Tibial artery (tissue), 4 donors: ENCODE measurements around the gene CFAP97.
A peak's percentile ranks its signal among the peaks of the same experiment; 100 is the strongest.

Source experiments
- DNase-seq, 2 donors: peaks; one replicate each; pipeline ENCODE4 v3.0.0-alpha.2; 2019
- H3K27ac ChIP-seq, 2 donors: fragments of 200-600 bp; sonication (generic) in 1 of 2; 1 replicate in 1 of 2; 2 replicates in 1 of 2; pipeline ENCODE4 v1.5.1; 2018 to 2019; ENCODE audit warnings: mild to moderate bottlenecking in 1 of 2
- H3K27me3 ChIP-seq, 2 donors: fragments of 200-600 bp; sonication (generic) in 1 of 2; one replicate each; pipeline versions ENCODE4 v1.5.1 to v1.6.0; 2016 to 2019
- H3K36me3 ChIP-seq, 3 donors: fragments of 200-600 bp; sonication (generic) in 2 of 3; one replicate each; pipeline ENCODE4 v1.5.1; 2016 to 2019; ENCODE audit warnings: mild to moderate bottlenecking in 2 of 3
- H3K4me1 ChIP-seq, 4 donors: fragments of 200-600 bp; sonication (generic) in 2 of 4; 1 replicate in 3 of 4; 2 replicates in 1 of 4; pipeline ENCODE4 v1.5.1; 2016 to 2019
- H3K4me3 ChIP-seq, 2 donors: fragments of 200-600 bp; sonication (generic) in 1 of 2; 1 replicate in 1 of 2; 2 replicates in 1 of 2; pipeline ENCODE4 v1.5.1; 2018 to 2019; ENCODE audit warnings: mild to moderate bottlenecking in 2 of 2
- H3K9me3 ChIP-seq, 3 donors: fragments of 200-600 bp; sonication (generic) in 1 of 3; one replicate each; pipeline ENCODE4 v1.5.1; 2016 to 2019
- intact Hi-C: fragments of 100-400 bp; cut with DNase I; formaldehyde crosslinking; loops from one replicate; pipeline ENCODE4 v1.15.0; 2023; ENCODE audit warnings: low total_unique reads
- TF ChIP-seq, protein P1 (sequence below), 2 experiments: fragments of 200-600 bp in 1 of 2; fragments of 450-650 bp in 1 of 2; IDR thresholded peaks; one replicate each; pipeline ENCODE4 v1.5.1; 2017 to 2019; ENCODE audit warnings: antibody characterized with exemption in 2 of 2, mild to moderate bottlenecking in 1 of 2, moderate library complexity in 1 of 2

Gene CFAP97

DNA sequence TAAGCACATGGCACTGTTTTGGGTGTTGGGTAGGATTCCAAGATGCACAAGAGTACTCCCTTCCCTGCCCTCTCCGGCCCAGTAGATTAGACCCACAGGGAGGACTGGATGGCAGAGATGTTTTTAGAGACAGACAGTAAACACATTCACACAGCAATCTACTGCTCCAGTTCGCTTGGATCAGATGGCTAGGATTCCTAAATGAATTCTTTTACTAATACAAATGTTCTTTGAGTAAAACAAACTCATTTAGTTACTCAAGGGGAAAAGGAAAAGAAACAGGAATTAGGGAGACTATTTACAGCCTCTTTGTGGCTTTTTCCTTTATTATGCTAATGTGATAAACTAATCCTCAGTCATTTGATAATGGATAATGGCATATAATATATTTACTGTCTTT lies 11.5 kb upstream of the CFAP97 start:
- DNase-seq, result no peak
- Histone ChIP-seq H3K27ac (no peak overlapping the region), H3K27me3 (no peaks in the 10 kb centered on the region), H3K4me1 (peaks cover 0 to 68% (median 13%) of the 10 kb centered on the region in 4 donors), H3K4me3 (no peak overlapping the region), H3K36me3 (no peaks in the 10 kb centered on the region), H3K9me3 (no peaks in the 10 kb centered on the region)
- intact Hi-C loops, result no loop called here
- TF ChIP-seq, protein P1, sequence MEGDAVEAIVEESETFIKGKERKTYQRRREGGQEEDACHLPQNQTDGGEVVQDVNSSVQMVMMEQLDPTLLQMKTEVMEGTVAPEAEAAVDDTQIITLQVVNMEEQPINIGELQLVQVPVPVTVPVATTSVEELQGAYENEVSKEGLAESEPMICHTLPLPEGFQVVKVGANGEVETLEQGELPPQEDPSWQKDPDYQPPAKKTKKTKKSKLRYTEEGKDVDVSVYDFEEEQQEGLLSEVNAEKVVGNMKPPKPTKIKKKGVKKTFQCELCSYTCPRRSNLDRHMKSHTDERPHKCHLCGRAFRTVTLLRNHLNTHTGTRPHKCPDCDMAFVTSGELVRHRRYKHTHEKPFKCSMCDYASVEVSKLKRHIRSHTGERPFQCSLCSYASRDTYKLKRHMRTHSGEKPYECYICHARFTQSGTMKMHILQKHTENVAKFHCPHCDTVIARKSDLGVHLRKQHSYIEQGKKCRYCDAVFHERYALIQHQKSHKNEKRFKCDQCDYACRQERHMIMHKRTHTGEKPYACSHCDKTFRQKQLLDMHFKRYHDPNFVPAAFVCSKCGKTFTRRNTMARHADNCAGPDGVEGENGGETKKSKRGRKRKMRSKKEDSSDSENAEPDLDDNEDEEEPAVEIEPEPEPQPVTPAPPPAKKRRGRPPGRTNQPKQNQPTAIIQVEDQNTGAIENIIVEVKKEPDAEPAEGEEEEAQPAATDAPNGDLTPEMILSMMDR (IDR thresholded peaks at IDR 0.05), result no peak

DNA sequence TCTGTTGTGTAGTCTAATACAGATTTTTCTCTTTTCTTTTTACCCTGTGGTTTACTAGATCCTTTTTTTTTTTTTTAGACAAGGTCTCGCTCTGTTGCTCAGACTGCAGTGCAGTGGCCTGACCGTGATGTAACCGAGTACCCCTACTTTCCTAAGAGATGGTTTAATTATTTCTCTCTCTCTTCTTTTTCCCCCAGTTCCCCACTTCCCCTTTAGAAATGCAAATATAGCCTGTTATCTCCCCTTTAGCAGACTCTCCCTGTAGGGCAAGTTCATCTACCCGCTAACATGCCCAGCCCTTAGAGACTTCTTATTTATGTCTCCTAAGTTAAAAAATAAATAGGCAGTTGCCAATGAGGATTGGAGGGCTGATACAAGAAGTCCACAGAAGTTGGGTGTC lies 10.1 kb upstream of the CFAP97 start:
- H3K4me1 ChIP-seq, result peaks cover 0 to 60% (median 7%) of the 10 kb centered on the region in 4 donors
- no peaks in the 10 kb centered on the region for H3K36me3 ChIP-seq
- DNase-seq, result no peak
- H3K9me3 ChIP-seq, result no peaks in the 10 kb centered on the region
- no peak overlapping the region for H3K27ac ChIP-seq
- TF ChIP-seq, protein P1 (IDR thresholded peaks at IDR 0.05), result no peak
- intact Hi-C loops, result no loop called here
- H3K27me3 ChIP-seq, result no peaks in the 10 kb centered on the region
- H3K4me3 ChIP-seq, result no peak overlapping the region

DNA sequence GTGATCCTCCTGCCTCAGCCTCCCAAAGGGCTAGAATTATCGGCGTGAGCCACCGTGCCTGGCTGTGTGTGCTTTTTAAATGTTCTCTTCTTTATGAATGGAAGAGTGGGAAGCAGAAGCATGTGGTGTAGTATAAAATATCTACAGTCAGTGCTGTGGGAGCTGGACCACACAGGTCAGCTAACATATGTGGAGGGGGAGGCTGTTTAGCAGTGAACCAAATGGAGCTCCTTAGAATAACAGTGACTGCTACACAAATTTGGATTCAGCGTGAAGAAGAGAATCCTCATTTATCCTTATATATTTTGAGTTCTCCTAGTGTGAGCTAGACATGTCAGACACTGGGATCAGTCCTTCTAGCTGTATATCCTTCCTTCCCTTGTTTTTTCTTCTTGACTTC lies 8.8 kb upstream of the CFAP97 start:
- TF ChIP-seq, protein P1 (IDR thresholded peaks at IDR 0.05), result no peak
- intact Hi-C loops, result no loop called here
- Histone ChIP-seq H3K27me3 (no peaks in the 10 kb centered on the region), H3K4me1 (peaks cover 0 to 60% (median 5%) of the 10 kb centered on the region in 4 donors), H3K4me3 (no peak overlapping the region), H3K36me3 (no peaks in the 10 kb centered on the region), H3K9me3 (no peaks in the 10 kb centered on the region), H3K27ac (no peak overlapping the region)
- DNase-seq, result no peak

DNA sequence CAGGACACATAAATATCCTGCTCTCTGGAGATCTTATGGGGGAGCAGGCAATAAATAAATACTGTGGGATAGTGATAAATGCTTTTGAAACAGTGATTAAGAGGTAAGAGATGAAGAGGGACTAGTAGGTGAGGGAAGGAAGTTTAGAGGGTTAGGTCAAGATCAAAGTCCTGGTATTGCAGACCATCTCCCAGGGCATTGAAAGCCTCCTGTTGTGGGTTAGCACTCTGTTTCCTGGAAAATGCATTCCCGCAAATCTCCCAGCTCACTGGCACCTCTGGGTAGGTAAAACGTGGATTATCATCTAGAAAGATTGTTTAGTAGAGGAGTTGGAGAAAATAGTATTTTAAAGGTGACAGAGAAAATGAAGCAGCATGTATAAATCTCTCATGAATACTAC lies 7.8 kb upstream of the CFAP97 start:
- intact Hi-C loops, result no loop called here
- Histone ChIP-seq H3K27me3 (no peaks in the 10 kb centered on the region), H3K4me3 (peak overlapping the region in 1 of 2 donors; percentile 85), H3K36me3 (no peaks in the 10 kb centered on the region), H3K4me1 (peaks cover 0 to 50% (median 3%) of the 10 kb centered on the region in 4 donors), H3K9me3 (no peaks in the 10 kb centered on the region), H3K27ac (peak overlapping the region in 1 of 2 donors; percentile 85)
- no peak for DNase-seq
- TF ChIP-seq, protein P1 (IDR thresholded peaks at IDR 0.05), result no peak

DNA sequence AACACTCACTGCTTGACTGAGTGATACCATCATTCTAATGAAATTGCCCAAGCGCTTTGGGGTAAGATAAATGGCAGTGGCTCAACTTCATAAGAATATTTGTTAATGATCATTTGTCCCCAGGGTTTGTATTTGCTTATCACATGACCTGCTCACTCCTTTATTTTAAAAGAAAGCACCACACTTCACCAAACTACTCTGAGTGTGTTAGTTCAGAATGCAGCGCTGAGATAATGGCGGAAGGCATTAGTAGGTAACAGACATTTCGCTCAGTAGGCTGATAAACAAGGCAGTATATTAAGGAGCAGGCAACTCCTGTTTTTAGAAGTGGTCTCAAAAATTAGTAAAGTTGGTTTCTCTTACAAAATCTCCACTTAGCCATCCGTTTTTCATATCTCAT lies 7.2 kb upstream of the CFAP97 start:
- intact Hi-C loops, result no loop called here
- Histone ChIP-seq H3K4me1 (peaks cover 0 to 47% (median 3%) of the 10 kb centered on the region in 4 donors), H3K27ac (peak overlapping the region; percentile 85 to 99), H3K4me3 (peak overlapping the region; percentile 85 to 97), H3K27me3 (no peaks in the 10 kb centered on the region), H3K9me3 (no peaks in the 10 kb centered on the region), H3K36me3 (no peaks in the 10 kb centered on the region)
- DNase-seq, result no peak
- TF ChIP-seq, protein P1 (IDR thresholded peaks at IDR 0.05), result no peak
